HG03280 (cell line): Measurements from ENCODE around the gene TSPAN13.

Experiments
- ATAC-seq: cut with Tn5 transposase; IDR thresholded peaks from one replicate; pipeline ENCODE4 v1.9.1; 2021; ENCODE audit warnings: mild to moderate bottlenecking, moderate library complexity; ENCODE audit not compliant: unreplicated experiment

TSPAN13 gene

DNA sequence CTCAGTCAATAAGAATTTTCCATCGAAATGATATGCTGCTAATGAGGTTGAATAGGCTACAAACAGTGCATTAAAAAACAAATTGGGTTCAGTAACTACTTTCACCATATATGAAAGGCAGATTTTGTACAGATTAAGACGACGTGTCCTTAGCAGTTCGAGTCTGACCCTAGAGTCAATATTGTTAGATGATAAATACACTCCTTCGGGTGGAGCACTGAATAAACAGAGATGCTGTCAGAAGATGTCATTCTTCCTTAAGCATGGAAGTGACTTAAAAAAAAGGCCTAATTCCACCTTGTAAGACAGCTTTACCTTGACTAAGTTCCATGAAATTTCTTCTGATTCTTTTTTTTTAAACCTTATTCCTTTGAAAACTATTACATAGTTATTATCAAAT is 57.0 kb downstream of the TSPAN13 start:
- ATAC-seq = no peak

DNA sequence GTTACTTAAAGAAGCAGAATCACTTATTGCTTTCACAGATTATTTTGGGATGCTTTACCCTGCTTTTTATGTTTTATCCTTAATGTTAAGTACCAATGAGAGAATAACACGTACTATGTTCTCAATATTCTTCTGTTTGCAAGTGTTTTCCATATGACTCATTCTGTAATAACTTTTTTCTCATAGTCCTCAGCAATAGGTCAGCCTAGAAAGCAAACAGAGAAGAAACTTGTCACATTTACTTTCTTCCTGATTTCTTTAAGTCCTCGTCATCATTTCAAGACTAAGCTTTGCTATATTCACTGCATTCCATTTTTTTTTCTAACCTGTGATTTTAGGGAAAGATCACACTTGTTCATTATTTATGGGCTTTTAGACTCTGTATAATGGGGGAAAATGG is 58.0 kb downstream of the TSPAN13 start:
- no peak for ATAC-seq

DNA sequence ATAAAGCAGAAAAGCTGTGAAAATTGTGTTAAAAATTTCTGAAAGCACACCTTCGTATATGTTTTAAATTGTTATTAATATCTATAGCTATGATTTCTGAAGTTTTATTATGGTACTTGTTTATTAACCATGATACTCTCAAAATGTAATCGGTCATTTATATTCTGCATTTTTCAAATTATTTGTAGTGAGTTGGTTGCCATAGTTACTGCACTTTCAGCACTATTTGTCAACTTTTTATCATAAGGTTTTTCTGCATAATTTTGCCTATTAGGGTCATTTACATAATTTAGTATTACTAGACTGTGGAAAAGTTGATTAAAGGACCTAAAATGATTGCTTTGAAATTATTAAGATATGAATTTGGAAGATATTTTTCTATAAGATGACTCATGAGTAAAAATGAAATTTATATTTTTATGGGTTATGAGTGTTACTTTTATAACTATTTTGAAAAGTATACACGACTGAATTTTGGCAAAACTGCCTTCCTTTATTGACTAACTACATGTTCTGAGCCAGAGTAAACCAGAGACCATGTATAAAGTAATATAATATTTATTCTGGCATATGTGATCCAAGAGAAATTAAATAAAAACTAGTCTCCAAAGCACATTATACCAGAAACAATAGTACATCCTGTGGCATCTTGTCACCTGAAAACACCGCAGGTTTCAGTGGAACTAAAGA is 59.1 kb downstream of the TSPAN13 start:
- no peak for ATAC-seq

DNA sequence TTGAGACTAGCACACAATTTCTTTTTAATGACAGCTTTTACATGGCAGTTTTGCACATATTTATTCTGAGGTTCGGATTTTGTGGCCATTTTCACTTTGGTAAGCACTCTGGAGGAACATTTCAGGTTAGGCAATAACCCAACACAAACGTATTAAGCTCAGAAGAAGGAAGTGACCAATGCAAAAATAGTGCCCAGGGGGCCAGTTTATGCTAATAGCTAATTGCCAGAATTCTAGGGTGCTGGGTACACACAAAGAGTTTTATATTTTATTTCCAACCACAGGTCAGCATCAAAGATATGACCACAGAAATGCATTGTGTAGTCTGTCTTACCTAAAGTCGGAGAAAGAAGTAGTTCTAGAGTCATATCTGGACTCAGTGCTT is 59.7 kb downstream of the TSPAN13 start:
- ATAC-seq = no peak

DNA sequence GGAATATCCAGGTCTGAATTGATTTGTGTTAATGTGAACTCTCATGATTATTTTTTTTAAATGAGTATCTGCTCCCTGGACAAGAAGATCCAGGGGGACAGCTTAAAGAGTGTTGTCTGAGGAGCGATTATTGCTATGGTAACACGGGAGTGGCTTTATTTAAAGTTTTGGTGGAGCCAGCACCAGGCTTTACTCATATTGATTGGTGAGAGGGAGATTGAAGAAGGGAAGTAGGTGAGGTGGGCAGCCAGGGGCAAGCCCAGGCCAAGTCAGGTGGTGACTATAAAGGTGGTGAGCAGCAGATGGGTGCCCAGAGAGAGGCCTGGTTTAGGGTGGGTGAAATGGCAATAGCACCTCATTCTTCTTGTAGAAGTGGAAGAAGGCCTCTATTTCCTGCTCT is 61.4 kb downstream of the TSPAN13 start:
- ATAC-seq = no peak

DNA sequence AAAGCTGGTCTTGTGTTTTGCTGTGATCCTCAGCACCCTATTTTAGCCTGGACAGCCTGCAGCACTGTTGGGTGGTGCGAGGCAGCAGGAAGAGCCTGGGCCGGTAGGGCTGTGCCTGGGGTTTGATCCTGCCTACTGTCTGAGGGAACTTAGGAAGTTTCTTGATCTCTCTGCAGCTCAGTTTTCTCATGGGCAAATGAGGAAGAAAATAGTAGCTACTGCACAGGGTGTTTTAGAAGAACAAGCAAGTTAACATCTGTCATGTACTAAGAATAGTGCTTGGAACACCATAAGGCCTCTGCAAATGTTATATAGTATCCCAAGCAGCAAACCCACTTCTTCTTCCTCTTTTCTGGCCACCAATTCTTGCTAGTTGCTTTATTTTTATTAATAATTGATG is 63.3 kb downstream of the TSPAN13 start:
- no peak for ATAC-seq

DNA sequence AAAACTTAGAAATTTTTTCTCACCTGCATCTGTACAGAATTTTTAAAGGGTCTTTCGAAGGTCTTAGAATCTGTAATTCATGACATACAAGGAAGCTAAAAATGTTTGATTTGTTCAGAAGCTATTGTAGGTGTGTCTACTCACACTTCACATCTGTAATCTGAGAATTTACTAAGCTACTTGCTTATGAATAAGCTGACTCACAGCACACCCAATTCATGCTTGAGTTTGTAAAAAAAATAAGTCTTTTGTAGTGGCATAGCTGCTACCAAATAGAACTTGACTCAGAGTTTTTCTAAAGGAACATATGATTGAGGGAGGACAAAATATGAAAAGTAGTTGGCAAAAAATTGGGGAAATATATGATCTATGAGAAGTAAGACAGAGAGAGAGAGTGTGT is 64.0 kb downstream of the TSPAN13 start:
- no peak for ATAC-seq

DNA sequence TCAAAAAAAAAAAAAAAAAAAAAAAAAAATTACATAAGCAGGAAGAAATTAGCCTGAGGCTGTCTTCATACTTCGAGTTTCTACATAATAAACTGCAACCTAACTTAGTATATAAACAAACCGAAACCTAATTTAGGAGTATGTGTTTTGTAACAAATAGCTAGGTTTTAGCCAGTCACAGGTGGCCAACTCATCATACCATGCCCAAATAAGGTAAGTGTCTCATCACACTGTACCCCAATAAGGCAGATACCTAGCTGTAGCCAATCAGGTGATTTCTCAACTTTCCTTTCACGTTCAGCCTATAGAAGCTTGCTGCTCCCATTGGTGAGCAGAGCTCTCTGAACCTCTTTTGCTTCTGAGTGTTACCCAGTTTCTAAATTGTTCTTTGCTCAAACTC is 65.2 kb downstream of the TSPAN13 start:
- no peak for ATAC-seq

DNA sequence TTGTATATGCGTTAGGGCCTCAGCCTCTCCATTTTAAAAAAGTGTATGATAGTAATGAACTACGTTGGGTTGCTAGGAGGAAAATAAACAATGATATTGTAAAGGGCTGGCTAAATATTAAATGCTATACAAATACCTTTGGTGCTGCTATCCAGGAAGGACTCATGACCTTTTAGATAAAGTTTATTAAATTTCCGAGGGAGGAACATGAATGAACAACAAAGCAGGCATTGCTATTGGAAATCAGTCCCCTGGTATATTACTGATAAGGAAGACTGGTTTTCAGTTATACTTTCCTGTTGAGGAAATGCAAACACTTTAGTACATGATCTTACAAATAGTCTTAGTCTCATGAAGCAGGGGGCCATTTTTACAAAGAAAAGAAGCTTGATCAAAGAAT is 68.5 kb downstream of the TSPAN13 start:
- ATAC-seq = no peak

DNA sequence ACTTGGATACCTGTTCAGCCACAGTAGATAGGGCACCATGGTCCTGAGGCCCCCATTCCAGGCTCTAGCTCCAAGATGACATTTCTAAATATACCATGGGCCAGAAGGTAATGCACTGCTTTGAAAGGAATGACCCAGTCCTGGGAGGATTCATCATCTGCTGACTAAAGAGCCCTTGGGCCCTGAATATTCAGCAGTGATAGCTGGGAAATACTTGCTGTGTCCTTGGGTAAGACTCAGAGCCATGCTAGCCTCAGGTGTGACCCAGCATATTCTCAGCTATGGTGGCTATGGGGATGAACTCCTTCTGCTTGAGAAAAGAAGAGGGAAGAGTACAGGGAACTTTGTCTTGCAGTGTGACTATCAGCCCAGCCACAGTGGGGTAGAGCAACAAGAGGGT is 72.5 kb downstream of the TSPAN13 start:
- ATAC-seq = no peak

DNA sequence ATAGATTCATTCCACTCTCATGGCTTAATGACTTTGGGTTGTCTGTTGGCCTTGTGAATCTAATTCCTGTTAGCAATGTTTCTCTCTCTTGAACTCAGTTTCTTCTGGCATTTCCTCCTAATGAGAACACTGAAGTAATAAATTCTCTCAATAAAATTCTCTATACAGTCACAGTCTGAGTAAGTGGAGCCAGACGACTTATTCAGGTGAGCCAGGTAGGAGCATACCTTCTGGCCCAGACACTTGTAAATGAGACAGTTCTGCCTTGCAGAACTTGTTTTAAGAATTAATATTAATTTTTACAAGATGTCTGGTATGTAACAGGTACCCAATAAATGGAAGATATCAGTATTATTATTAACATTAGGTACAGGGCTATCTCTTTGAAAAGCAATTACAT is 79.8 kb downstream of the TSPAN13 start:
- ATAC-seq = no peak
